Rectal smooth muscle tissue (tissue), 1 donor: Measurements from ENCODE around the gene ARTN.
A peak's percentile ranks its signal among the peaks of the same experiment; 100 is the strongest.

Source experiments
- H3K27ac ChIP-seq: one replicate; pipeline ENCODE4 v1.7.0; 2013; ENCODE audit warnings: low read depth, low read length, inconsistent platforms
- H3K27me3 ChIP-seq: one replicate; pipeline ENCODE4 v1.7.0; 2013; ENCODE audit warnings: low read length; ENCODE audit not compliant: control insufficient read depth, insufficient read depth
- H3K36me3 ChIP-seq: one replicate; pipeline ENCODE4 v1.7.0; 2013; ENCODE audit warnings: low read length; ENCODE audit not compliant: control insufficient read depth, insufficient read depth
- H3K4me1 ChIP-seq: one replicate; pipeline ENCODE4 v1.7.0; 2013; ENCODE audit warnings: low read length; ENCODE audit not compliant: control insufficient read depth, insufficient read depth
- H3K4me3 ChIP-seq: one replicate; pipeline ENCODE4 v1.7.0; 2013; ENCODE audit warnings: low read length
- H3K9ac ChIP-seq: one replicate; pipeline ENCODE4 v1.7.0; 2013; ENCODE audit warnings: low read length

The ARTN gene

GRCh38 chr1:43931711-43932660 lies 1.6 kb upstream of the ARTN start:
- Histone ChIP-seq H3K27ac (no peak overlapping the region), H3K4me3 (no peak overlapping the region), H3K4me1 (peaks cover 3% of the 10 kb centered on the region), H3K27me3 (no peaks in the 10 kb centered on the region), H3K9ac (no peak overlapping the region), H3K36me3 (no peaks in the 10 kb centered on the region)

DNA sequence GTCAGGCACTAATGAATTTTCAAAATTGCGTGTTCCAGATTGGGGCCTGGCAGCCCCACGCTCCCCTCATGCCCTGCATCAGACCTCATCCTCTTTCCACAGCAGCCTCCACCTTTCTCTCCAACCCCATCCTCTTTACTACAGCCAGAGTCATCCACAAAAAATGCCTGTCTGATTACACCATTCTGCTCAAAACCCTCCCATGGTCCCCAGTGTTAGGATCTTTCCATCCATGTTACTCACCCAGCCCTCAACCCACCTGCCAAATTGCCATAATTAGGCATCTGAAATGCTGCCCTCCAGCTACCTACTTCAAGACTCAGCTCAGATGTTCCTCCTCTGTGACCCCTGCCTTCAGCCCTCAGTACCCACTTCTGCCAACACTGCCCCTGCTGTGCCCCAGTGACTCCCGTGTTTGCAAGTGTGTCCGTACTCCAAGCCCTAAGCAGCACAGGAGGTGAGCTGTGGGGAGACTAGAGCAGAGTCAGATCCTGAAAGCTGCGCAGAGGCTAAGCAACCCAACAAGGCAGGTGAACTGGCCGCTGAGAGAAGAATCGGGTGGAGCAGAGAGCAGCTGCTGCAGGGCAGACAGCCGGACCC lies 715 bp upstream of the ARTN start:
- no peaks in the 10 kb centered on the region for H3K36me3 ChIP-seq
- H3K4me1 ChIP-seq: peaks cover 3% of the 10 kb centered on the region
- H3K27ac ChIP-seq: no peak overlapping the region
- no peaks in the 10 kb centered on the region for H3K27me3 ChIP-seq
- H3K9ac ChIP-seq: no peak overlapping the region
- peak overlapping the region; percentile 49 for H3K4me3 ChIP-seq

DNA sequence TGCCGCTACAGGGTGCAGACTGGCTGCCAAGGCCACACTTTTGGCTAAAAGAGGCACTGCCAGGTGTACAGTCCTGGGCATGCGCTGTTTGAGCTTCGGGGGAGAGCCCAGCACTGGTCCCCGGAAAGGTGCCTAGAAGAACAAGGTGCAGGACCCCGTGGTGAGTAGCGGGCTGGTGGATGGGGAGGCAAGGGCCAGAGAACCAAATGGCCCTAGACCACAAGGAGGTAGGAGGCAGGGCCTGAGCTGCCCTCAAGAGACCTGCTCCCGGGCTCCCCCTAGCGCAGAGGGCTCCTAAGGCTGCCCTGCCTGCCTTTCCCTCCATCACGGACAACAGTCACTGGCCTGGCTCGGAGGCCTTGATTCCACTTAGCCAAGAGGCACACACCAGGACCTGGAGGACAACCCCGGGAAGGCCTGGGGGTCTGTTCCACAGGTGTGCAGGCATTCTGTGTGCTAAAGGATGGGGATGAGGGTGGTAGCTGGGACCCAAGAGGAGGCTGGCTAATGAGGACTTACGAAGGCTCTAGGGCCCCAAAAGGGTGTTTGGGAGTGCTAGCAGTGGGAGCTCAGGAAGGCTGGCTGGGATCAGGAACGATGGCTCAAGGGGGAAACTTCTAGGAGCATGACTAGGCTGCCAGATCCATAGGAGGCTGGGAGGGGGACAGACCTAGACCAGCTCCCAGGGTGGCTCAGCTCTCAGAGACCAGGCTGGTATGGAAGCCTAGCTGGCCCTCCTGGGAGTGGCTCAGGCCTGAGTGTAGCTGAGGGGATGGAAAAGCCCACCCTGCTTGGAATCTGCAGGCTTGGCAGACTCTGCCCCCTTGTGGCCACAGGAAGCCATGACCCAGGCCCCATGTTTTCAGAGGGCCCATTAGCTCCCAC lies 742 bp downstream of the ARTN start:
- Histone ChIP-seq H3K4me3 (peak overlapping the region; percentile 49), H3K27me3 (no peaks in the 10 kb centered on the region), H3K9ac (no peak overlapping the region), H3K36me3 (no peaks in the 10 kb centered on the region), H3K27ac (no peak overlapping the region), H3K4me1 (peaks cover 3% of the 10 kb centered on the region)

GRCh38 chr1:43934986-43935324 lies 1.4 kb downstream of the ARTN start:
- Histone ChIP-seq H3K9ac (no peak overlapping the region), H3K4me1 (peaks cover 3% of the 10 kb centered on the region), H3K4me3 (no peak overlapping the region), H3K27me3 (no peaks in the 10 kb centered on the region), H3K27ac (no peak overlapping the region), H3K36me3 (no peaks in the 10 kb centered on the region)

- no peaks in the 10 kb centered on the region for H3K27me3 ChIP-seq
- no peaks in the 10 kb centered on the region for H3K36me3 ChIP-seq
- H3K4me3 ChIP-seq: peak overlapping the region; percentile 62
- H3K27ac ChIP-seq: no peak overlapping the region
- peaks cover 3% of the 10 kb centered on the region for H3K4me1 ChIP-seq
- no peak overlapping the region for H3K9ac ChIP-seq
Measured at GRCh38 chr1:43935711-43936427, 2.3 kb downstream of the ARTN start.

DNA sequence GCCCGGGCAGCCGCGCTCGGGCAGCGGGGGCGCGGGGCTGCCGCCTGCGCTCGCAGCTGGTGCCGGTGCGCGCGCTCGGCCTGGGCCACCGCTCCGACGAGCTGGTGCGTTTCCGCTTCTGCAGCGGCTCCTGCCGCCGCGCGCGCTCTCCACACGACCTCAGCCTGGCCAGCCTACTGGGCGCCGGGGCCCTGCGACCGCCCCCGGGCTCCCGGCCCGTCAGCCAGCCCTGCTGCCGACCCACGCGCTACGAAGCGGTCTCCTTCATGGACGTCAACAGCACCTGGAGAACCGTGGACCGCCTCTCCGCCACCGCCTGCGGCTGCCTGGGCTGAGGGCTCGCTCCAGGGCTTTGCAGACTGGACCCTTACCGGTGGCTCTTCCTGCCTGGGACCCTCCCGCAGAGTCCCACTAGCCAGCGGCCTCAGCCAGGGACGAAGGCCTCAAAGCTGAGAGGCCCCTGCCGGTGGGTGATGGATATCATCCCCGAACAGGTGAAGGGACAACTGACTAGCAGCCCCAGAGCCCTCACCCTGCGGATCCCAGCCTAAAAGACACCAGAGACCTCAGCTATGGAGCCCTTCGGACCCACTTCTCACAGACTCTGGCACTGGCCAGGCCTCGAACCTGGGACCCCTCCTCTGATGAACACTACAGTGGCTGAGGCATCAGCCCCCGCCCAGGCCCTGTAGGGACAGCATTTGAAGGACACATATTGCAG lies 3.0 kb downstream of the ARTN start:
- Histone ChIP-seq H3K9ac (no peak overlapping the region), H3K4me3 (peak overlapping the region; percentile 44), H3K27me3 (no peaks in the 10 kb centered on the region), H3K4me1 (peaks cover 3% of the 10 kb centered on the region), H3K27ac (no peak overlapping the region), H3K36me3 (no peaks in the 10 kb centered on the region)

DNA sequence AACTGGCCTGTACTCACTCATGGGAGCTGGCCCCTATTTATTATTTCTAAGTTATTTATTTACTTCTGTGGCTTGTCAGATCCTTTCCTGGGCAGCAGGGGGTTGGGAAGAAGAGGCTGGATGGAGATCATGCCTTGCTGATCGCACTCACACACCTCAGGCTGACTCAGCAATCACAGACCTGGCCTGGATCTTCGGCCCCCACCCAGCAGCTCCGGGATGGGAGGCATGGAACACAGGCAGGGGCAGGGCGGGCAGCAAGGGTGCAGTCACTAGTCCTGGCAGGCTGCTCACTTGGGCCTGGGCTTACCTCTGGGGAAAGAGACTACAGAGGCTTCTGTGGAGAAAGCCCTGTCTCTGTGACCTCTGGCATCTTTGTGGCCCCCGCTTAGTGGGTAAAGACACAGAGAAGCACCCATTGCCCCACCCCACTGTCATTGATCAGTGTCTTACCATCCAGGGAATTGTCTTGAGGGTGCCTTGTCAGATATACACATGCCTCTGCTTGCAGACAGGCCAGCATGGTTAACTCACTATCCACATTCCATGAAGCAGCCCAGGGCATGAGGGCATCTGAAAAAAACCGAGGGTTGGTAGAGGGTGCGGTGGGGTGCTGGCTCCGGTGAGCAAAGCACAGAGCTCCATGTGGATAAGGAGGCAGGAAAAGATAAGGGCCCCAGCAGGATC lies 3.7 kb downstream of the ARTN start:
- no peak overlapping the region for H3K4me3 ChIP-seq
- H3K27ac ChIP-seq: no peak overlapping the region
- H3K27me3 ChIP-seq: no peaks in the 10 kb centered on the region
- H3K9ac ChIP-seq: no peak overlapping the region
- no peaks in the 10 kb centered on the region for H3K36me3 ChIP-seq
- H3K4me1 ChIP-seq: peaks cover 3% of the 10 kb centered on the region

DNA sequence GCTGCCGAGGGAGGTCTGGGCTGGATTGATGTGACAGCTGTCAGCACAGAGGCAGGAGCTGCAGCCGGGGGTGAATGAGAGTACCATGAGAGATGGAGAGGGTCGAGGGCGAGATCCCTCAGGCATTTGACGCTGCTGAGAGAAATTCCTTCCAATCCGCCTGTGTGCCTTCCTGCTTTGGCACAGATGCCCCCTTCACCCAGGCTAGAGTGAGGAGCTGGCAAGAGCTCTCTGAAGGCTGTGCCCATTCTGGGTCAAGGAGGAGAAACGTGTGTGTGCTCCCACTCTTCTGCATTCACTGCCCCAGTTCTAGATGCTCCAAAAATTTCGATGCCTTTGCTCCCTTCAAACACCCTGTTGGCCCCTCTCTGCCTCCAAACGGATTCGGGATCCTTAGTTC lies 4.8 kb downstream of the ARTN start:
- no peak overlapping the region for H3K4me3 ChIP-seq
- H3K4me1 ChIP-seq: peaks cover 3% of the 10 kb centered on the region
- no peaks in the 10 kb centered on the region for H3K27me3 ChIP-seq
- no peak overlapping the region for H3K27ac ChIP-seq
- peaks cover 4% of the 10 kb centered on the region for H3K36me3 ChIP-seq
- no peak overlapping the region for H3K9ac ChIP-seq

GRCh38 chr1:43938892-43939587 lies 5.4 kb downstream of the ARTN start:
- Histone ChIP-seq H3K27ac (no peak overlapping the region), H3K36me3 (peaks cover 4% of the 10 kb centered on the region), H3K27me3 (no peaks in the 10 kb centered on the region), H3K9ac (no peak overlapping the region), H3K4me1 (peaks cover 3% of the 10 kb centered on the region), H3K4me3 (no peak overlapping the region)

GRCh38 chr1:43942411-43942810 lies 8.8 kb downstream of the ARTN start:
- Histone ChIP-seq H3K9ac (no peak overlapping the region), H3K36me3 (peaks cover 4% of the 10 kb centered on the region), H3K4me3 (no peak overlapping the region)

DNA sequence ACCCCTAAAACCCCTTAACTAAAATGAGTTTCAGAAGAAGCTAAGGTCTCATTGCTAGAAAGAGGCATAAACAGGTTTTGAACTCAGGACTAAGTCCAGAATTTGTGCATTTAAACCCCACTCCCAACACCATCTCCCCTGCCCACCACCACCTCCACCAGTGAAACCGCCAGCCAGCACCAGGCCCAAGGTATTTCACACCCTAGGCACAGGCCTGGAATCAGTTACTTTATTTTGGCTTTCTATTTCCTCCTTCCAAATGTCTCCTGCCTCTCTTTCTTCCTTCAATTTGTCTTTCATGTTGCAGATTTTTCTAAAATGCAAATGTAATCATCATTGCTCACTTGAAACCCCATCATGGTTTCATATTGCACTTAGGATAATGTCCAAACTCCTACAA lies 11.3 kb downstream of the ARTN start:
- Histone ChIP-seq H3K36me3 (peaks cover 5% of the 10 kb centered on the region), H3K9ac (no peak overlapping the region), H3K27ac (no peak overlapping the region), H3K4me1 (peaks cover 23% of the 10 kb centered on the region), H3K27me3 (no peaks in the 10 kb centered on the region), H3K4me3 (no peak overlapping the region)

More at GRCh38 chr1:43942411-43942810, 8.8 kb downstream of the ARTN start:
- no peaks in the 10 kb centered on the region for H3K27me3 ChIP-seq
- H3K27ac ChIP-seq: no peak overlapping the region
- H3K4me1 ChIP-seq: peaks cover 11% of the 10 kb centered on the region
